ENCODE results near the gene MICAL3. TPM values are rescaled to one million over a fixed set of nuclear protein-coding genes. Genes with fewer than 3 reads are reported as not detected.

MICAL3 gene
- total and polyA plus RNA-seq, 2 of the 8 experiments (the other 6 are each of a cell fraction or from before 2014, with no cell fraction given): 8.3 to 41.8 TPM

DNA sequence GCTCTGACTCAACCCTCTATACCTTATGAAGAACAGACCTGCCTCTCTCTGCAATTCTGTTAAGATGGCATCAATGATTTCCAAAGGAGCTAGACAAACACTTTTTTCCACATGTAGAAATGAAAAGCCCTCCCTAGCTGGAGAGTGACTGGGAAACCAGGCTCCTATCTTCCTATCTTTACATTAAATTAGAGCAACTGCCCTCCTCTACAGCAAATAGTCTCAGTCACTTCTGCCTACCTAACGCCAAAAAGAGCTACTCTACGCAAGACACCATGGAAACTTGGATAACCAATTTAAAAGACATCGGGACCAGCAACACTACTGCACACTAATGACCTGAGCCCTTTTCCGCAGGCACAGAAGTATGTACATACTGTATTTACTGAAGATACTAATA lies 84.8 kb downstream of the MICAL3 start:
- WGBS, 2 experiments (ENCODE audit: extremely low coverage in 1 of 2, insufficient coverage in 1 of 2, insufficient read length in 1 of 2, insufficient replicate concordance in 2 of 2, low coverage in 1 of 2, low lambda C conversion rate in 2 of 2, missing lambda C conversion rate in 1 of 2): 95% methylated on average over 4 of the region's 4 CpGs; no CpG with 5 or more reads in 1 of the 2 experiments
- DNase-seq (ENCODE audit: low read depth in 1 of 2, low spot score in 2 of 2) (no peak), FAIRE-seq (no peak)
- Histone ChIP-seq H3K27me3 (replicated peaks in 1 of 4; ENCODE audit: control insufficient read depth in 3 of 4, extremely low read depth in 1 of 4, insufficient read depth in 3 of 4, low read length in 3 of 4) (no peaks in the 10 kb centered on the region), H3K4me1 (replicated peaks in 1 of 4; ENCODE audit: control insufficient read depth in 3 of 4, insufficient read depth in 4 of 4, low read length in 3 of 4) (peaks cover 4 to 19% (median 11%) of the 10 kb centered on the region in 4 experiments; a peak in 6 of 7 replicates), H3K79me1 (ENCODE audit: low read depth, low read length) (peaks cover 7% of the 10 kb centered on the region), H2BK5ac (ENCODE audit: low read depth, low read length) (no peak overlapping the region), H2AK5ac (ENCODE audit: low read depth, low read length) (no peak overlapping the region), H4K5ac (ENCODE audit: insufficient read length, low read depth, low read length) (no peak overlapping the region), H3K36me3 (ENCODE audit: control insufficient read depth in 2 of 4, insufficient read depth in 4 of 4, low read length in 3 of 4) (no peaks in the 10 kb centered on the region), H3K9me3 (ENCODE audit: insufficient read depth in 2 of 2, low read depth in 1 of 2, low read length in 1 of 2) (no peaks in the 10 kb centered on the region), H3K23ac (ENCODE audit: insufficient read length) (no peak overlapping the region), H3K79me2 (ENCODE audit: control insufficient read depth in 1 of 2, insufficient read depth in 2 of 2, low read length in 2 of 2) (peaks cover 3 to 68% of the 10 kb centered on the region in 2 experiments; a peak in 3 of 4 replicates), H3K23me2 (ENCODE audit: low read depth, low read length) (no peaks in the 10 kb centered on the region), H4K8ac (ENCODE audit: extremely low read depth, insufficient read depth, low read length) (no peak overlapping the region), H3K4ac (replicated peaks; ENCODE audit: insufficient read length, low read depth, low read length) (no peak overlapping the region), H3K4me2 (ENCODE audit: insufficient read depth in 1 of 2, low read depth in 2 of 2, low read length in 2 of 2) (no peak overlapping the region), H3K14ac (ENCODE audit: insufficient read length) (no peak overlapping the region), H2BK20ac (ENCODE audit: low read length) (no peak overlapping the region), H3K27ac (ENCODE audit: low read depth, low read length) (no peak overlapping the region), H4K20me1 (replicated peaks in 1 of 2; ENCODE audit: control insufficient read depth in 1 of 2, insufficient read depth in 2 of 2, low read length in 2 of 2) (peaks cover 9 to 21% of the 10 kb centered on the region in 2 experiments), H3K18ac (ENCODE audit: extremely low read depth, low read length) (no peak overlapping the region), H3K9ac (replicated peaks in 1 of 4; ENCODE audit: extremely low read depth in 1 of 4, low read depth in 3 of 4, low read length in 3 of 4) (no peak overlapping the region), H2BK15ac (ENCODE audit: low read length) (no peak overlapping the region), H3K4me3 (ENCODE audit: extremely low read depth in 1 of 4, insufficient read depth in 2 of 4, low read depth in 3 of 4, low read length in 4 of 4) (no peak overlapping the region), H2AFZ (ENCODE audit: low read length) (no peak overlapping the region), H2BK120ac (replicated peaks; ENCODE audit: low read depth, low read length) (no peak overlapping the region), H4K91ac (replicated peaks; ENCODE audit: insufficient read length, low read length) (no peak overlapping the region), H2BK12ac (ENCODE audit: low read depth, low read length) (no peak overlapping the region), H3K56ac (replicated peaks; ENCODE audit: insufficient read length, low read depth, low read length) (no peak overlapping the region)
- ChIA-PET POLR2A (ENCODE audit: partially characterized antibody) (interaction anchor here (0.7 kb wide), 1 partner anchor 266 kb away, joined by 3 read pairs; no protein-coding TSS in a partner anchor), CTCF (ENCODE audit: partially characterized antibody) (interaction anchor here (0.6 to 1.5 kb wide), 2 partner anchors 43 to 135 kb away, joined by 4 read pairs; no protein-coding TSS in a partner anchor)
- TF ChIP-seq ASH2L (IDR thresholded peaks at IDR 0.05; ENCODE audit: low read length) (no peak), SP4 (IDR thresholded peaks at IDR 0.05; ENCODE audit: low read length) (no peak), TEAD4 (IDR thresholded peaks at IDR 0.05; ENCODE audit: low read depth, low read length) (no peak), BRCA1 (IDR thresholded peaks at IDR 0.05; ENCODE audit: low read depth, low read length) (no peak), BACH1 (IDR thresholded peaks at IDR 0.05; ENCODE audit: low read length) (no peak)
- TF ChIP-seq, protein P1, sequence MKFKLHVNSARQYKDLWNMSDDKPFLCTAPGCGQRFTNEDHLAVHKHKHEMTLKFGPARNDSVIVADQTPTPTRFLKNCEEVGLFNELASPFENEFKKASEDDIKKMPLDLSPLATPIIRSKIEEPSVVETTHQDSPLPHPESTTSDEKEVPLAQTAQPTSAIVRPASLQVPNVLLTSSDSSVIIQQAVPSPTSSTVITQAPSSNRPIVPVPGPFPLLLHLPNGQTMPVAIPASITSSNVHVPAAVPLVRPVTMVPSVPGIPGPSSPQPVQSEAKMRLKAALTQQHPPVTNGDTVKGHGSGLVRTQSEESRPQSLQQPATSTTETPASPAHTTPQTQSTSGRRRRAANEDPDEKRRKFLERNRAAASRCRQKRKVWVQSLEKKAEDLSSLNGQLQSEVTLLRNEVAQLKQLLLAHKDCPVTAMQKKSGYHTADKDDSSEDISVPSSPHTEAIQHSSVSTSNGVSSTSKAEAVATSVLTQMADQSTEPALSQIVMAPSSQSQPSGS (IDR thresholded peaks at IDR 0.05; ENCODE audit: low read length): no peak
